Lower leg skin (tissue), 3 donors: ENCODE data around the gene BUD13.
A peak's percentile ranks its signal among the peaks of the same experiment; 100 is the strongest.

Experiments
- POLR2A ChIP-seq, 2 donors: fragments of 450-650 bp; IDR thresholded peaks; one replicate each; pipeline ENCODE4 v1.6.1; 2016 to 2017; ENCODE audit warnings: antibody characterized with exemption in 2 of 2, mild to moderate bottlenecking in 1 of 2, moderate library complexity in 1 of 2
- TF ChIP-seq, protein P1 (sequence below), 3 donors: fragments of 450-650 bp; IDR thresholded peaks; one replicate each; pipeline ENCODE4 v1.5.1; 2016; ENCODE audit warnings: antibody characterized with exemption in 3 of 3, mild to moderate bottlenecking in 3 of 3, moderate library complexity in 2 of 3

DNA sequence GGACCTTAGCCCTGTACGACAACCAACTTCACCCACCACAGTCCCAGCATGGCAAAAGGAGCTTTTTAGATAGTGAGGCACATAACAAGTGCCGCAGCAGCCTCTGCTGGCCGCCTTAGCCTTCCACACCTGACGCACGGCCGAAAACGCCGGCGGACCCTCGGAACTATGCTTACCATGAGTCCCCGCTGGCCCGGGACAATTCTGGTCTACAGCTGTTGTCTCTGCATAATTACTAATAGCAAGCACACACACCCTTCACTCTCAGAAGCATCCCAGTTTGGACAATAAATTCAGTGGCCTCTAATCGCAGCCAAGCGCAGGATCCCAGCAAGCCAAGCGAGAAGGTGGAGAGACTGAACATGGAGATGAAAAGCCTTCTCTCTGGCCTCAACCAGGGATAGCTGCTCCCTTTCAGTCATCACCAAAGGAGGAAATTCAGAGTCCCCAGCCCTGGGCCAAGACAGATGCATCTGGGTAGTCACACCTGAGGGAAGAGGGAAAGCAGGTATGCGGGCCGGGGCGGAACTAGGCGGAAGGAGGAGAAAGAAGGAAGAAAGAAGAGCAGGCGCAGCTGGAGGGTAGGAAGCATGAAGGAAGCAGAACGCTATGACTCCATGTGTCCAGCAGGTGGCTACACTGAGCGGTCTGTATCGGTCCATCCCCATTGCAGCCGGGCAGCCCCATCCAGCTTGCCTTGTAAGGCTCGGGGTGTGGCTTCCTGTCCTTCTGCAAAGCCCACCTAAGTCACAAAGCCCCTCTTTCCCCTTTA is 40.3 kb downstream of the BUD13 start:
- TF ChIP-seq, protein P1, sequence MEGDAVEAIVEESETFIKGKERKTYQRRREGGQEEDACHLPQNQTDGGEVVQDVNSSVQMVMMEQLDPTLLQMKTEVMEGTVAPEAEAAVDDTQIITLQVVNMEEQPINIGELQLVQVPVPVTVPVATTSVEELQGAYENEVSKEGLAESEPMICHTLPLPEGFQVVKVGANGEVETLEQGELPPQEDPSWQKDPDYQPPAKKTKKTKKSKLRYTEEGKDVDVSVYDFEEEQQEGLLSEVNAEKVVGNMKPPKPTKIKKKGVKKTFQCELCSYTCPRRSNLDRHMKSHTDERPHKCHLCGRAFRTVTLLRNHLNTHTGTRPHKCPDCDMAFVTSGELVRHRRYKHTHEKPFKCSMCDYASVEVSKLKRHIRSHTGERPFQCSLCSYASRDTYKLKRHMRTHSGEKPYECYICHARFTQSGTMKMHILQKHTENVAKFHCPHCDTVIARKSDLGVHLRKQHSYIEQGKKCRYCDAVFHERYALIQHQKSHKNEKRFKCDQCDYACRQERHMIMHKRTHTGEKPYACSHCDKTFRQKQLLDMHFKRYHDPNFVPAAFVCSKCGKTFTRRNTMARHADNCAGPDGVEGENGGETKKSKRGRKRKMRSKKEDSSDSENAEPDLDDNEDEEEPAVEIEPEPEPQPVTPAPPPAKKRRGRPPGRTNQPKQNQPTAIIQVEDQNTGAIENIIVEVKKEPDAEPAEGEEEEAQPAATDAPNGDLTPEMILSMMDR (IDR thresholded peaks at IDR 0.05): peak in 1 of 3 donors; percentile 41
- TF ChIP-seq POLR2A (IDR thresholded peaks at IDR 0.05): no peak
